KMS-11 (cell line): ENCODE measurements around the gene ADISSP.

Experiments
- H2AFZ ChIP-seq: fragments of 200-600 bp; sonication (generic); 2 replicates; pipeline ENCODE4 v1.6.1; 2016; ENCODE audit warnings: antibody characterized with exemption, mixed run types, low read depth
- H3K27ac ChIP-seq: fragments of 200-600 bp; sonication (generic); 2 replicates; pipeline ENCODE4 v1.6.1; 2016; ENCODE audit warnings: mild to moderate bottlenecking, mixed run types
- H3K27me3 ChIP-seq: fragments of 200-600 bp; sonication (generic); 2 replicates; pipeline ENCODE4 v1.6.1; 2017; ENCODE audit warnings: mild to moderate bottlenecking, low read depth, mixed run types, moderate library complexity; ENCODE audit not compliant: insufficient read depth
- H3K36me3 ChIP-seq: fragments of 200-600 bp; sonication (generic); 2 replicates; pipeline ENCODE4 v1.6.1; 2017; ENCODE audit warnings: mild to moderate bottlenecking, mixed run types; ENCODE audit not compliant: insufficient read depth
- H3K4me1 ChIP-seq: fragments of 200-600 bp; sonication (generic); 2 replicates; pipeline ENCODE4 v1.6.1; 2016; ENCODE audit warnings: mild to moderate bottlenecking, low read depth, mixed run types; ENCODE audit not compliant: poor library complexity, severe bottlenecking
- H3K4me2 ChIP-seq: fragments of 200-600 bp; sonication (generic); 2 replicates; pipeline ENCODE4 v1.7.0; 2016; ENCODE audit warnings: mild to moderate bottlenecking, mixed run types
- H3K4me3 ChIP-seq: fragments of 200-600 bp; sonication (generic); IDR thresholded peaks from 2 replicates; pipeline ENCODE4 v1.6.1; 2017; ENCODE audit warnings: low read depth, low read length, mixed read lengths; ENCODE audit not compliant: insufficient read depth
- H3K79me2 ChIP-seq: fragments of 200-600 bp; sonication (generic); 2 replicates; pipeline ENCODE4 v1.6.1; 2016; ENCODE audit warnings: low read depth, mixed run types; ENCODE audit not compliant: insufficient read depth
- H3K9ac ChIP-seq: fragments of 200-600 bp; sonication (generic); 2 replicates; pipeline ENCODE4 v1.6.1; 2016; ENCODE audit warnings: mild to moderate bottlenecking, mixed run types
- H4K20me1 ChIP-seq: fragments of 200-600 bp; sonication (generic); 2 replicates; pipeline ENCODE4 v1.6.1; 2016; ENCODE audit warnings: mild to moderate bottlenecking, mixed run types; ENCODE audit not compliant: insufficient read depth
- CTCF ChIP-seq: fragments of 200-600 bp; sonication (generic); conservative IDR thresholded peaks from 2 replicates; pipeline ENCODE4 v1.6.1; 2017; ENCODE audit warnings: low read depth, mild to moderate bottlenecking, antibody characterized with exemption, low read length, moderate library complexity, mixed read lengths

The ADISSP gene

GRCh38 chr20:3802524-3803239, 35.1 kb upstream of the ADISSP start:
- H3K36me3 ChIP-seq: no peaks in the 10 kb centered on the region
- H3K9ac ChIP-seq: no peak overlapping the region
- no peak overlapping the region for H3K4me3 ChIP-seq
- H3K79me2 ChIP-seq: no peaks in the 10 kb centered on the region
- H4K20me1 ChIP-seq: no peaks in the 10 kb centered on the region
- peaks cover 18% of the 10 kb centered on the region for H3K4me1 ChIP-seq
- H3K27ac ChIP-seq: no peak overlapping the region
- no peaks in the 10 kb centered on the region for H3K27me3 ChIP-seq
- no peak for TF ChIP-seq CTCF
- no peak overlapping the region for H3K4me2 ChIP-seq
- H2AFZ ChIP-seq: no peak overlapping the region

- no peak overlapping the region for H3K27ac ChIP-seq
- H3K36me3 ChIP-seq: no peaks in the 10 kb centered on the region
- H4K20me1 ChIP-seq: no peaks in the 10 kb centered on the region
- H3K79me2 ChIP-seq: peaks cover 4% of the 10 kb centered on the region; the same call in 1 of the 2 replicates
- peaks cover 18% of the 10 kb centered on the region for H3K4me1 ChIP-seq
- no peak for TF ChIP-seq CTCF
- H3K4me3 ChIP-seq: no peak overlapping the region
- H3K4me2 ChIP-seq: no peak overlapping the region
- H3K27me3 ChIP-seq: no peaks in the 10 kb centered on the region
- no peak overlapping the region for H2AFZ ChIP-seq
- H3K9ac ChIP-seq: no peak overlapping the region
Observed at GRCh38 chr20:3801846-3802245, 34.3 kb upstream of the ADISSP start.

- Histone ChIP-seq H2AFZ (no peak overlapping the region), H3K9ac (no peak overlapping the region), H3K27ac (no peak overlapping the region), H3K4me2 (no peak overlapping the region), H3K4me3 (no peak overlapping the region), H3K79me2 (peaks cover 7% of the 10 kb centered on the region; the same call in 1 of the 2 replicates), H4K20me1 (no peaks in the 10 kb centered on the region), H3K4me1 (peaks cover 18% of the 10 kb centered on the region), H3K36me3 (no peaks in the 10 kb centered on the region), H3K27me3 (no peaks in the 10 kb centered on the region)
- TF ChIP-seq CTCF: no peak
Observed at GRCh38 chr20:3801299-3801698, 33.7 kb upstream of the ADISSP start.

GRCh38 chr20:3800878-3801260, 33.3 kb upstream of the ADISSP start:
- no peak for TF ChIP-seq CTCF
- Histone ChIP-seq H3K36me3 (no peaks in the 10 kb centered on the region), H3K27me3 (no peaks in the 10 kb centered on the region), H2AFZ (no peak overlapping the region), H4K20me1 (no peaks in the 10 kb centered on the region), H3K4me2 (no peak overlapping the region), H3K27ac (no peak overlapping the region), H3K79me2 (peaks cover 7% of the 10 kb centered on the region; the same call in 1 of the 2 replicates), H3K4me1 (peaks cover 18% of the 10 kb centered on the region), H3K4me3 (no peak overlapping the region), H3K9ac (no peak overlapping the region)
